Measurements from ENCODE around the gene ATXN7L3. TPM values are rescaled to one million over a fixed set of nuclear protein-coding genes. Genes with fewer than 3 reads are reported as not detected.

The ATXN7L3 gene
- total and polyA plus RNA-seq, 9 of the 15 experiments (the other 6 are each of a cell fraction or from before 2014, with no cell fraction given), result 0.62 to 66.1 (median 33.2) TPM

GRCh38 chr17:44170499-44171201, 29.0 kb downstream of the ATXN7L3 start, which contains the start of gene ASB16:
Gene ASB16 (plus strand): TSS chr17:44170704. CDS start chr17:44170790, 86 bp downstream.
- Histone ChIP-seq H3K4me3 (no peak within 1 kb of the TSS), H3K9ac (ENCODE audit: insufficient read depth in 1 of 2, low read depth in 2 of 2, low read length in 2 of 2) (peak within 1 kb of the TSS in 1 of 2 experiments; percentile 53; a peak in 2 of 4 replicates), H2AFZ (ENCODE audit: low read depth, low read length) (no peak within 1 kb of the TSS), H3K4me2 (ENCODE audit: insufficient read depth, low read length) (no peak within 1 kb of the TSS), H3K4me1 (replicated peaks in 1 of 2; ENCODE audit: control insufficient read depth in 2 of 2, insufficient read depth in 2 of 2, low read length in 2 of 2) (peaks cover 13 to 26% of the 10 kb centered on the region in 2 experiments; a peak in 4 of 5 replicates), H3K9me3 (replicated peaks; ENCODE audit: control insufficient read depth, insufficient read depth, low read depth, low read length) (no peaks in the 10 kb centered on the region), H3K27ac (ENCODE audit: extremely low read depth, low read depth, low read length) (no peak within 1 kb of the TSS), H3K36me3 (ENCODE audit: control insufficient read depth, insufficient read depth, low read length) (peaks cover 6% of the 10 kb centered on the region; the same call in 1 of the 3 replicates), H3K79me2 (ENCODE audit: control insufficient read depth, insufficient read depth, low read length) (no peaks in the 10 kb centered on the region), H4K20me1 (replicated peaks; ENCODE audit: control insufficient read depth, insufficient read depth, low read length) (no peaks in the 10 kb centered on the region), H3K9me1 (ENCODE audit: control insufficient read depth, insufficient read depth, low read length) (no peaks in the 10 kb centered on the region), H3K27me3 (ENCODE audit: control insufficient read depth in 2 of 2, insufficient read depth in 2 of 2, low read length in 2 of 2) (no peaks in the 10 kb centered on the region)
- intact Hi-C loops (cut with micrococcal nuclease) (no loop called here), in situ Hi-C loops (cut with MboI) (no loop called here)
- TF ChIP-seq TFAP4 (CRISPR knock-in tag; IDR thresholded peaks at IDR 0.05; ENCODE audit: borderline replicate concordance) (no peak), MEF2D (tag; conservative IDR thresholded peaks at IDR 0.05; ENCODE audit: low read depth) (0 out of 2 replicates have a peak, but pooled peaks have one; percentile 53), MYNN (IDR thresholded peaks at IDR 0.05) (no peak), MYNN (CRISPR knock-in tag; IDR thresholded peaks at IDR 0.05) (no peak), POLR2G (IDR thresholded peaks at IDR 0.05; ENCODE audit: low read depth, low read length) (peak; percentile 73), MEF2A (IDR thresholded peaks at IDR 0.05; ENCODE audit: control insufficient read depth, low read depth, low read length) (peak; percentile 78; the same call in 1 of the 2 replicates)
- FAIRE-seq (no peak), DNase-seq (ENCODE audit: extremely low read depth in 1 of 4, low spot score in 3 of 4) (no peak), ATAC-seq (no peak)
- WGBS (ENCODE audit: insufficient coverage, low coverage, missing lambda C conversion rate), result 67% methylated on average over 19 of the region's 21 CpGs
- no TSS peak for BruUV-seq (replicated peaks)
- CTCF ChIA-PET (ENCODE audit: low intra/inter-chr PET ratio), result no interaction called here
- POLR2A ChIA-PET, result interaction anchor here (0.6 to 1.1 kb wide), 5 partner anchors 16 to 290 kb away, joined by 3 to 5 read pairs (median 4); no protein-coding TSS in a partner anchor

Data from K562 (cell line).